Measurements from ENCODE around the gene NIPAL4. TPM values are rescaled to one million over a fixed set of nuclear protein-coding genes. Genes with fewer than 3 reads are reported as not detected.

NIPAL4 gene
- total RNA-seq, 1 donor from 2014 or later = not detected

GRCh38 chr5:157443041-157443549, 16.9 kb upstream of the NIPAL4 start:
- DNase-seq (ENCODE audit: low spot score in 2 of 2) = no peak
- intact Hi-C loops (cut with DNase I) = no loop called here
- Histone ChIP-seq H3K27me3 (no peaks in the 10 kb centered on the region), H3K27ac (no peak overlapping the region), H3K9me3 (no peaks in the 10 kb centered on the region), H3K36me3 (no peaks in the 10 kb centered on the region), H3K4me1 (no peaks in the 10 kb centered on the region), H3K4me3 (no peak overlapping the region)
- TF ChIP-seq CTCF (IDR thresholded peaks at IDR 0.05) = no peak

GRCh38 chr5:157444224-157444623, 15.8 kb upstream of the NIPAL4 start:
- Histone ChIP-seq H3K4me1 (no peaks in the 10 kb centered on the region), H3K27ac (no peak overlapping the region), H3K27me3 (no peaks in the 10 kb centered on the region), H3K36me3 (no peaks in the 10 kb centered on the region), H3K9me3 (no peaks in the 10 kb centered on the region), H3K4me3 (no peak overlapping the region)
- TF ChIP-seq CTCF (IDR thresholded peaks at IDR 0.05) = no peak
- DNase-seq (ENCODE audit: low spot score in 2 of 2) = no peak
- intact Hi-C loops (cut with DNase I) = no loop called here

- Histone ChIP-seq H3K4me3 (no peak overlapping the region), H3K4me1 (peaks cover 0 to 5% of the 10 kb centered on the region in 2 donors), H3K27me3 (no peaks in the 10 kb centered on the region), H3K9me3 (no peaks in the 10 kb centered on the region), H3K27ac (no peak overlapping the region), H3K36me3 (no peaks in the 10 kb centered on the region)
- no peak for DNase-seq (ENCODE audit: low spot score in 2 of 2)
- no peak for TF ChIP-seq CTCF (IDR thresholded peaks at IDR 0.05)
- intact Hi-C loops (cut with DNase I) = no loop called here
These were observed 14.1 kb upstream of the NIPAL4 start for GRCh38 chr5:157445745-157446411.

- TF ChIP-seq CTCF (IDR thresholded peaks at IDR 0.05) = no peak
- no peak for DNase-seq (ENCODE audit: low spot score in 2 of 2)
- H3K4me3 ChIP-seq = no peak overlapping the region
- H3K27ac ChIP-seq = no peak overlapping the region
- no peaks in the 10 kb centered on the region for H3K9me3 ChIP-seq
- peaks cover 0 to 5% of the 10 kb centered on the region in 2 donors for H3K4me1 ChIP-seq
- intact Hi-C loops (cut with DNase I) = no loop called here
- no peaks in the 10 kb centered on the region for H3K36me3 ChIP-seq
- no peaks in the 10 kb centered on the region for H3K27me3 ChIP-seq
These were observed 13.5 kb upstream of the NIPAL4 start for GRCh38 chr5:157446412-157446935.

- Histone ChIP-seq H3K9me3 (no peaks in the 10 kb centered on the region), H3K4me1 (peaks cover 0 to 5% of the 10 kb centered on the region in 2 donors), H3K36me3 (no peaks in the 10 kb centered on the region), H3K27ac (no peak overlapping the region), H3K27me3 (no peaks in the 10 kb centered on the region), H3K4me3 (no peak overlapping the region)
- no peak for TF ChIP-seq CTCF (IDR thresholded peaks at IDR 0.05)
- intact Hi-C loops (cut with DNase I) = no loop called here
- DNase-seq (ENCODE audit: low spot score in 2 of 2) = no peak
These were observed 12.8 kb upstream of the NIPAL4 start for GRCh38 chr5:157447201-157447637.
